HEK293T (cell line): ENCODE results near the gene ITFG2.

Experiments used
- FOXA1 ChIP-seq: fragments of 450-650 bp; IDR thresholded peaks from 2 replicates; pipeline ENCODE4 v1.6.1; 2016; ENCODE audit warnings: mild to moderate bottlenecking
- FOXM1 ChIP-seq: fragments of 450-650 bp; IDR thresholded peaks from 2 replicates; pipeline ENCODE4 v1.6.1; 2017; ENCODE audit warnings: mild to moderate bottlenecking, borderline replicate concordance
- L3MBTL2 ChIP-seq: fragments of 450-650 bp; conservative IDR thresholded peaks from 2 replicates; pipeline ENCODE4 v1.6.1; 2016; ENCODE audit warnings: mild to moderate bottlenecking
- LEF1 ChIP-seq: fragments of 450-650 bp; IDR thresholded peaks from 2 replicates; pipeline ENCODE4 v1.6.1; 2017; ENCODE audit warnings: mild to moderate bottlenecking, borderline replicate concordance

GRCh38 chr12:2825132-2825531 is 12.7 kb downstream of the ITFG2 start:
- no peak for TF ChIP-seq FOXM1
- no peak for TF ChIP-seq FOXA1
- TF ChIP-seq LEF1: no peak
- no peak for TF ChIP-seq L3MBTL2
